ENCODE results near the gene TRIM54. TPM values are rescaled to one million over a fixed set of nuclear protein-coding genes. Genes with fewer than 3 reads are reported as not detected.

The TRIM54 gene
- total RNA-seq, 1 experiment from 2014 or later: 2.0 TPM

DNA sequence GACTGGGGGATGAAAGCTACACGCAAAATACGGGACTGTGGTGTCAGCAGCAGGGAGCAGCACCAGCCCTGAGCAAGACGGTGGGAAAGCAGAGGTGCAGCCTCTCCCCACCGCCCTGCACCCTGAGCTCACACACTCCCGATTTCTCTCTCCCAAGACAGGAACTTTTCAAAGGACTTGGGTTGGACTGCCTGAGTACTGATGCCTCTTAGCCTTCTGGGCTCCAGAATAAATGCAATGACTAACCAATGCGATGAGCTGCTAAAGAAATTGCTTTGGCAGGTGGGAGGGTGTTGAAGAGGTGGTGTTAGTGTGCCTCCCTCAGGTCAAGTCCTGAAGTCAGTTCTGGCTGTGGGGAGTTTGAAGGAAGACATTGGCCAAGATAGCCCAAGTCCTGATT lies 9.6 kb downstream of the TRIM54 start:
- POLR2A ChIA-PET: interaction anchor here (0.9 to 1.9 kb wide), 4 partner anchors 11 to 209 kb away, joined by 4 to 10 read pairs (median 6); partner anchors contain the start of gene SLC30A3
- peak; percentile 56 for TF ChIP-seq RAD21 (IDR thresholded peaks at IDR 0.05; ENCODE audit: low read depth)
- TF ChIP-seq SRF (IDR thresholded peaks at IDR 0.05; ENCODE audit: low read depth): no peak
- TF ChIP-seq, protein P1, sequence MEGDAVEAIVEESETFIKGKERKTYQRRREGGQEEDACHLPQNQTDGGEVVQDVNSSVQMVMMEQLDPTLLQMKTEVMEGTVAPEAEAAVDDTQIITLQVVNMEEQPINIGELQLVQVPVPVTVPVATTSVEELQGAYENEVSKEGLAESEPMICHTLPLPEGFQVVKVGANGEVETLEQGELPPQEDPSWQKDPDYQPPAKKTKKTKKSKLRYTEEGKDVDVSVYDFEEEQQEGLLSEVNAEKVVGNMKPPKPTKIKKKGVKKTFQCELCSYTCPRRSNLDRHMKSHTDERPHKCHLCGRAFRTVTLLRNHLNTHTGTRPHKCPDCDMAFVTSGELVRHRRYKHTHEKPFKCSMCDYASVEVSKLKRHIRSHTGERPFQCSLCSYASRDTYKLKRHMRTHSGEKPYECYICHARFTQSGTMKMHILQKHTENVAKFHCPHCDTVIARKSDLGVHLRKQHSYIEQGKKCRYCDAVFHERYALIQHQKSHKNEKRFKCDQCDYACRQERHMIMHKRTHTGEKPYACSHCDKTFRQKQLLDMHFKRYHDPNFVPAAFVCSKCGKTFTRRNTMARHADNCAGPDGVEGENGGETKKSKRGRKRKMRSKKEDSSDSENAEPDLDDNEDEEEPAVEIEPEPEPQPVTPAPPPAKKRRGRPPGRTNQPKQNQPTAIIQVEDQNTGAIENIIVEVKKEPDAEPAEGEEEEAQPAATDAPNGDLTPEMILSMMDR (IDR thresholded peaks at IDR 0.05 in 2 of 3, conservative IDR thresholded peaks at IDR 0.05 in 1 of 3; ENCODE audit: borderline replicate concordance in 1 of 3, insufficient read depth in 1 of 3, low read depth in 2 of 3, low read length in 2 of 3): peak; percentile 17 to 37 (median 25); a peak in 4 of 6 replicates
- no peaks in the 10 kb centered on the region for H3K9me2 ChIP-seq (ENCODE audit: insufficient read depth)
- no peak overlapping the region for H2AFZ ChIP-seq (ENCODE audit: low read depth, low read length, poor library complexity, severe bottlenecking)
- no TSS peak for BruUV-seq (replicated peaks)
- no peaks in the 10 kb centered on the region for H3K9me3 ChIP-seq (ENCODE audit: control insufficient read depth in 1 of 2, insufficient read depth in 1 of 2, low read depth in 1 of 2, low read length in 2 of 2)
- no peak overlapping the region for H3K4me2 ChIP-seq (ENCODE audit: low read length)
- H3K4me3 ChIP-seq (replicated peaks in 1 of 2; ENCODE audit: low read depth in 1 of 2, low read length in 2 of 2): no peak overlapping the region
- no peaks in the 10 kb centered on the region for H3K36me3 ChIP-seq (ENCODE audit: control insufficient read depth in 1 of 2, insufficient read depth in 2 of 2, low read length in 2 of 2)
- H3K79me2 ChIP-seq (ENCODE audit: insufficient read depth, low read length): no peaks in the 10 kb centered on the region
- CTCF ChIA-PET: interaction anchor here (0.9 to 3.9 kb wide), 10 partner anchors 11 to 446 kb away, joined by 3 to 50 read pairs (median 4); partner anchors contain the start of genes KHK, SLC30A3 and TRIM54
- intact Hi-C loops (cut with micrococcal nuclease): no loop called here
- H3K9ac ChIP-seq (ENCODE audit: low read length): no peak overlapping the region
- no peak overlapping the region for H3K27ac ChIP-seq (ENCODE audit: low read depth, low read length)
- H3K27me3 ChIP-seq (ENCODE audit: insufficient read depth, low read length): no peaks in the 10 kb centered on the region
- H3K4me1 ChIP-seq (ENCODE audit: control insufficient read depth in 1 of 2, insufficient read depth in 2 of 2, low read length in 2 of 2): peaks cover 21 to 23% of the 10 kb centered on the region in 2 experiments
- RAD21 ChIA-PET (ENCODE audit: low non-redundant PET in 1 of 2, low total read pairs in 2 of 2, uncharacterized antibody in 2 of 2, unreplicated experiment in 2 of 2): interaction anchor here in 1 of 2 experiments (1.3 kb wide), 1 partner anchor 330 kb away, joined by 3 read pairs; no protein-coding TSS in a partner anchor
- no peaks in the 10 kb centered on the region for H4K20me1 ChIP-seq (ENCODE audit: insufficient read depth)
- DNase-seq (ENCODE audit: low read depth, low spot score): no peak
- peak; percentile 67; the same call in 1 of the 2 replicates for ATAC-seq

DNA sequence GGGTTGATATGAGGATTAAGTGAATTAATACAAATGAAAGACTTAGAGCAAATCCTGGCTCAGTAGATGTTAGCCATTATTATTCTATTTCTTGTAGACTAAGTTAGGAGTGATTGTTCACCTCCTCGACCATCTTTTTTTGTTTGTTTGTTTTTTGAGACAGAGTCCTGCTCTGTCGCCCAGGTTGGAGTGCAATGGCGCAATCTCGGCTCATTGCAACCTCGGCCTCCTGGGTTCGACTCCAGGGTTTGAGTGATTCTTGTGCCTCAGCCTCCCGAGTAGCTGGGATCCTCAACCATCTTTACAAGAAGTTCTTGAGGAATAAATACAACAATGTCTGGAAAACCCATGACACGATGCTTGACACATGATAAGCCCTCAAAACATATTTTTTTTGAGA lies 12.7 kb downstream of the TRIM54 start:
- no TSS peak for BruUV-seq (replicated peaks)
- ChIA-PET RAD21 (ENCODE audit: low non-redundant PET in 1 of 2, low total read pairs in 2 of 2, uncharacterized antibody in 2 of 2, unreplicated experiment in 2 of 2) (no interaction called here), CTCF (no interaction called here), POLR2A (no interaction called here)
- TF ChIP-seq RAD21 (IDR thresholded peaks at IDR 0.05; ENCODE audit: low read depth) (no peak), ZFX (IDR thresholded peaks at IDR 0.05) (no peak), TCF7L2 (IDR thresholded peaks at IDR 0.05; ENCODE audit: borderline replicate concordance, extremely low read depth, insufficient read depth, insufficient read length) (no peak), POLR2AphosphoS5 (IDR thresholded peaks at IDR 0.05; ENCODE audit: low read depth, low read length) (no peak), EZH2 (IDR thresholded peaks at IDR 0.05) (no peak), CEBPB (IDR thresholded peaks at IDR 0.05; ENCODE audit: low read depth) (no peak), EZH2phosphoT487 (IDR thresholded peaks at IDR 0.05; ENCODE audit: borderline replicate concordance) (no peak), SP1 (IDR thresholded peaks at IDR 0.05; ENCODE audit: low read depth) (no peak)
- TF ChIP-seq, protein P2, sequence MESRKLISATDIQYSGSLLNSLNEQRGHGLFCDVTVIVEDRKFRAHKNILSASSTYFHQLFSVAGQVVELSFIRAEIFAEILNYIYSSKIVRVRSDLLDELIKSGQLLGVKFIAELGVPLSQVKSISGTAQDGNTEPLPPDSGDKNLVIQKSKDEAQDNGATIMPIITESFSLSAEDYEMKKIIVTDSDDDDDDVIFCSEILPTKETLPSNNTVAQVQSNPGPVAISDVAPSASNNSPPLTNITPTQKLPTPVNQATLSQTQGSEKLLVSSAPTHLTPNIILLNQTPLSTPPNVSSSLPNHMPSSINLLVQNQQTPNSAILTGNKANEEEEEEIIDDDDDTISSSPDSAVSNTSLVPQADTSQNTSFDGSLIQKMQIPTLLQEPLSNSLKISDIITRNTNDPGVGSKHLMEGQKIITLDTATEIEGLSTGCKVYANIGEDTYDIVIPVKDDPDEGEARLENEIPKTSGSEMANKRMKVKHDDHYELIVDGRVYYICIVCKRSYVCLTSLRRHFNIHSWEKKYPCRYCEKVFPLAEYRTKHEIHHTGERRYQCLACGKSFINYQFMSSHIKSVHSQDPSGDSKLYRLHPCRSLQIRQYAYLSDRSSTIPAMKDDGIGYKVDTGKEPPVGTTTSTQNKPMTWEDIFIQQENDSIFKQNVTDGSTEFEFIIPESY (IDR thresholded peaks at IDR 0.05; ENCODE audit: extremely low read depth, insufficient replicate concordance, low read length): no peak
- TF ChIP-seq, protein P3, sequence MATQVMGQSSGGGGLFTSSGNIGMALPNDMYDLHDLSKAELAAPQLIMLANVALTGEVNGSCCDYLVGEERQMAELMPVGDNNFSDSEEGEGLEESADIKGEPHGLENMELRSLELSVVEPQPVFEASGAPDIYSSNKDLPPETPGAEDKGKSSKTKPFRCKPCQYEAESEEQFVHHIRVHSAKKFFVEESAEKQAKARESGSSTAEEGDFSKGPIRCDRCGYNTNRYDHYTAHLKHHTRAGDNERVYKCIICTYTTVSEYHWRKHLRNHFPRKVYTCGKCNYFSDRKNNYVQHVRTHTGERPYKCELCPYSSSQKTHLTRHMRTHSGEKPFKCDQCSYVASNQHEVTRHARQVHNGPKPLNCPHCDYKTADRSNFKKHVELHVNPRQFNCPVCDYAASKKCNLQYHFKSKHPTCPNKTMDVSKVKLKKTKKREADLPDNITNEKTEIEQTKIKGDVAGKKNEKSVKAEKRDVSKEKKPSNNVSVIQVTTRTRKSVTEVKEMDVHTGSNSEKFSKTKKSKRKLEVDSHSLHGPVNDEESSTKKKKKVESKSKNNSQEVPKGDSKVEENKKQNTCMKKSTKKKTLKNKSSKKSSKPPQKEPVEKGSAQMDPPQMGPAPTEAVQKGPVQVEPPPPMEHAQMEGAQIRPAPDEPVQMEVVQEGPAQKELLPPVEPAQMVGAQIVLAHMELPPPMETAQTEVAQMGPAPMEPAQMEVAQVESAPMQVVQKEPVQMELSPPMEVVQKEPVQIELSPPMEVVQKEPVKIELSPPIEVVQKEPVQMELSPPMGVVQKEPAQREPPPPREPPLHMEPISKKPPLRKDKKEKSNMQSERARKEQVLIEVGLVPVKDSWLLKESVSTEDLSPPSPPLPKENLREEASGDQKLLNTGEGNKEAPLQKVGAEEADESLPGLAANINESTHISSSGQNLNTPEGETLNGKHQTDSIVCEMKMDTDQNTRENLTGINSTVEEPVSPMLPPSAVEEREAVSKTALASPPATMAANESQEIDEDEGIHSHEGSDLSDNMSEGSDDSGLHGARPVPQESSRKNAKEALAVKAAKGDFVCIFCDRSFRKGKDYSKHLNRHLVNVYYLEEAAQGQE (IDR thresholded peaks at IDR 0.05; ENCODE audit: low read depth): no peak
- H4K20me1 ChIP-seq (ENCODE audit: insufficient read depth): no peaks in the 10 kb centered on the region
- H3K27me3 ChIP-seq (ENCODE audit: insufficient read depth, low read length): no peaks in the 10 kb centered on the region
- intact Hi-C loops (cut with micrococcal nuclease): no loop called here
- no peaks in the 10 kb centered on the region for H3K79me2 ChIP-seq (ENCODE audit: insufficient read depth, low read length)
- no peak overlapping the region for H2AFZ ChIP-seq (ENCODE audit: low read depth, low read length, poor library complexity, severe bottlenecking)
- DNase-seq (ENCODE audit: low read depth, low spot score) (no peak), ATAC-seq (no peak)
- H3K36me3 ChIP-seq (ENCODE audit: control insufficient read depth in 1 of 2, insufficient read depth in 2 of 2, low read length in 2 of 2): no peaks in the 10 kb centered on the region
- no peak overlapping the region for H3K9ac ChIP-seq (ENCODE audit: low read length)
- H3K4me2 ChIP-seq (ENCODE audit: low read length): no peak overlapping the region
- H3K9me3 ChIP-seq (ENCODE audit: control insufficient read depth in 1 of 2, insufficient read depth in 1 of 2, low read depth in 1 of 2, low read length in 2 of 2): no peaks in the 10 kb centered on the region
- peaks cover 21 to 23% of the 10 kb centered on the region in 2 experiments for H3K4me1 ChIP-seq (ENCODE audit: control insufficient read depth in 1 of 2, insufficient read depth in 2 of 2, low read length in 2 of 2)
- H3K27ac ChIP-seq (ENCODE audit: low read depth, low read length): no peak overlapping the region
- no peak overlapping the region for H3K4me3 ChIP-seq (replicated peaks in 1 of 2; ENCODE audit: low read depth in 1 of 2, low read length in 2 of 2)
- no peaks in the 10 kb centered on the region for H3K9me2 ChIP-seq (ENCODE audit: insufficient read depth)

Measured in HCT116 (cell line).